Endothelial cell of umbilical vein (primary cell): ENCODE results near the gene ALOX5. TPM values are rescaled to one million over a fixed set of nuclear protein-coding genes. Genes with fewer than 3 reads are reported as not detected.

Source experiments
- BruUV-seq: library from RNA; stranded (reverse); fragments of 400-500 nt; replicated peaks from 2 replicates; lab custom pipeline; 2021; lab: Mats Ljungman, UMichigan
- CTCF ChIA-PET: fragments of 300-600, 350-600 bp; sonication (Branson Sonifier 250); formaldehyde crosslinking; loops from one replicate; lab custom pipeline; 2021; ENCODE audit warnings: antibody characterized with exemption, inconsistent platforms; lab: Charles Lee
- POLR2A ChIA-PET: fragments of 300-600, 350-600 bp; sonication (Branson Sonifier 250); formaldehyde crosslinking; loops from one replicate; lab custom pipeline; 2021; ENCODE audit warnings: antibody characterized with exemption, inconsistent platforms; lab: Charles Lee
- DNase-seq: peaks from one replicate; pipeline ENCODE4 v3.0.0-alpha.2; 2011; ENCODE audit warnings: low read depth, low spot score
- FAIRE-seq: peaks from 2 replicates; lab custom pipeline; 2011; peaks lifted over from hg19 to GRCh38; lab: Jason Lieb, UNC
- H2AFZ ChIP-seq: 2 replicates; pipeline ENCODE4 v1.6.0; 2012; ENCODE audit warnings: low read depth, low read length, control low read depth, inconsistent platforms
- H3K27ac ChIP-seq: 2 replicates; pipeline ENCODE4 v1.5.1; 2011; ENCODE audit warnings: low read depth, mild to moderate bottlenecking, control low read depth, low read length, moderate library complexity; ENCODE audit not compliant: insufficient read depth
- H3K27me3 ChIP-seq, 2 experiments: 2 replicates each; pipeline versions ENCODE4 v1.6.0 to v1.6.1; 2011; ENCODE audit warnings: low read length in 2 of 2, mixed read lengths in 1 of 2; ENCODE audit not compliant: control insufficient read depth in 2 of 2, insufficient read depth in 2 of 2
- H3K36me3 ChIP-seq, 2 experiments: 2 replicates in 1 of 2; 3 replicates in 1 of 2; pipeline ENCODE4 v1.5.1; 2011; ENCODE audit warnings: low read length in 2 of 2, mild to moderate bottlenecking in 1 of 2, moderate library complexity in 1 of 2; ENCODE audit not compliant: control insufficient read depth in 2 of 2, insufficient read depth in 2 of 2; ENCODE audit errors: extremely low read depth in 1 of 2
- H3K4me1 ChIP-seq: 3 replicates; pipeline ENCODE4 v1.5.1; 2011; ENCODE audit warnings: mild to moderate bottlenecking, low read length; ENCODE audit not compliant: control insufficient read depth, insufficient read depth; ENCODE audit errors: extremely low read depth
- H3K4me2 ChIP-seq: 2 replicates; pipeline ENCODE4 v1.6.1; 2011; ENCODE audit warnings: low read length, control low read depth, mixed read lengths; ENCODE audit not compliant: insufficient read depth
- H3K4me3 ChIP-seq, 3 experiments: fragments of 200-600 bp in 1 of 3; sonication (generic), shearing (Covaris generic) in 1 of 3; replicated peaks in 1 of 3; 2 replicates each; pipeline ENCODE4 v1.5.1; 2011 to 2016; ENCODE audit warnings: control low read depth in 3 of 3, low read length in 3 of 3, mild to moderate bottlenecking in 2 of 3, inconsistent platforms in 1 of 3, low read depth in 1 of 3, moderate library complexity in 1 of 3; ENCODE audit not compliant: insufficient read depth in 1 of 3
- H3K79me2 ChIP-seq: 2 replicates; pipeline ENCODE4 v1.6.0; 2012; ENCODE audit warnings: low read length, inconsistent platforms; ENCODE audit not compliant: control insufficient read depth, insufficient read depth
- H3K9ac ChIP-seq: replicated peaks from 2 replicates; pipeline ENCODE3; 2011; ENCODE audit warnings: low read length, control low read depth; ENCODE audit not compliant: insufficient read depth; ENCODE audit errors: extremely low read depth
- H3K9me1 ChIP-seq: replicated peaks from 3 replicates; pipeline ENCODE4 v1.6.0; 2011; ENCODE audit warnings: mild to moderate bottlenecking, low read length; ENCODE audit not compliant: control insufficient read depth, insufficient read depth; ENCODE audit errors: extremely low read depth
- H3K9me3 ChIP-seq: replicated peaks from 2 replicates; pipeline ENCODE4 v1.5.1; 2012; ENCODE audit warnings: low read length, inconsistent platforms; ENCODE audit not compliant: control insufficient read depth, insufficient read depth
- H4K20me1 ChIP-seq: replicated peaks from 2 replicates; pipeline ENCODE3; 2011; ENCODE audit warnings: mild to moderate bottlenecking, low read length; ENCODE audit not compliant: control insufficient read depth, insufficient read depth; ENCODE audit errors: extremely low read depth
- CTCF ChIP-seq, 2 donors: IDR thresholded peaks; 1 replicate in 1 of 2; 2 replicates in 1 of 2; pipeline ENCODE4 v1.5.1; 2011; ENCODE audit warnings: low read length in 2 of 2, mild to moderate bottlenecking in 2 of 2, moderate library complexity in 2 of 2, control low read depth in 1 of 2, inconsistent platforms in 1 of 2, low read depth in 1 of 2; ENCODE audit not compliant: insufficient read depth in 1 of 2; ENCODE audit errors: extremely low read depth in 1 of 2
- EZH2 ChIP-seq: IDR thresholded peaks from 2 replicates; pipeline ENCODE4 v1.6.1; 2012; ENCODE audit warnings: borderline replicate concordance, low read depth, mild to moderate bottlenecking, moderate library complexity, low read length, inconsistent platforms; ENCODE audit not compliant: severe bottlenecking
- FOS ChIP-seq: IDR thresholded peaks from 2 replicates; pipeline ENCODE4 v1.6.1; 2011; ENCODE audit warnings: mild to moderate bottlenecking, low read length, moderate library complexity, borderline replicate concordance; ENCODE audit not compliant: insufficient read depth
- GATA2 ChIP-seq: IDR thresholded peaks from 2 replicates; pipeline ENCODE4 v1.7.0; 2011; ENCODE audit warnings: low read depth, mild to moderate bottlenecking, moderate library complexity, mixed read lengths, low read length; ENCODE audit not compliant: insufficient read length, insufficient read depth
- JUN ChIP-seq: IDR thresholded peaks from 2 replicates; pipeline ENCODE4 v1.6.1; 2011; ENCODE audit warnings: borderline replicate concordance, low read depth; ENCODE audit not compliant: insufficient read length, insufficient read depth
- MAX ChIP-seq: IDR thresholded peaks from 2 replicates; pipeline ENCODE4 v1.6.1; 2011; ENCODE audit not compliant: insufficient read depth, insufficient read length
- MYC ChIP-seq: IDR thresholded peaks from one replicate; pipeline ENCODE4 v1.6.1; 2011; ENCODE audit warnings: mild to moderate bottlenecking, low read depth, low read length
- POLR2A ChIP-seq: IDR thresholded peaks from 2 replicates; pipeline ENCODE4 v1.6.1; 2012; ENCODE audit warnings: low read depth, mild to moderate bottlenecking, control low read depth, low read length
- POLR2AphosphoS5 ChIP-seq: IDR thresholded peaks from 2 replicates; pipeline ENCODE4 v1.6.1; 2012; ENCODE audit warnings: low read depth, mild to moderate bottlenecking, control low read depth, low read length, moderate library complexity; ENCODE audit not compliant: insufficient read depth
- dilution Hi-C: fragments of 300-500 bp; cut with MboI; formaldehyde crosslinking; loops from one replicate; pipeline ENCODE4 v1.15.0; 2019; ENCODE audit warnings: low sequenced_read_pairs; ENCODE audit not compliant: extremely low pct_ligation_motif_present
- intact Hi-C: fragments of 100-400 bp; cut with micrococcal nuclease; formaldehyde crosslinking; loops from one replicate; pipeline ENCODE4 v1.10.0; 2022
- polyA plus RNA-seq, 4 experiments: library from polyadenylated mRNA; depleted of rRNA in 3 of 4; stranded (reverse) in 3 of 4; unstranded in 1 of 4; fragments of >200 nt; gene quantifications; 2 replicates each; pipeline versions ENCODE4 v1.2.1 to v1.2.3, GENCODE V29; 2011 to 2012; ENCODE audit warnings: missing spikeins in 1 of 4
- total RNA-seq: library from RNA; stranded (reverse); gene quantifications from 2 replicates; pipeline ENCODE4 v1.2.3, GENCODE V29; 2021

ALOX5 gene
- total and polyA plus RNA-seq, 2 donors (not counting 3 experiments of a cell fraction or from before 2014, with no cell fraction given): 0.04 TPM; not detected in 1

- H3K79me2 ChIP-seq: no peaks in the 10 kb centered on the region
- no peaks in the 10 kb centered on the region for H3K4me1 ChIP-seq
- intact Hi-C loops: no loop called here
- no peaks in the 10 kb centered on the region for H4K20me1 ChIP-seq
- no peak overlapping the region for H3K4me2 ChIP-seq
- no peak overlapping the region for H3K9ac ChIP-seq
- no peaks in the 10 kb centered on the region for H3K9me1 ChIP-seq
- H3K27ac ChIP-seq: no peak overlapping the region
- H3K36me3 ChIP-seq: no peaks in the 10 kb centered on the region
- no peak for TF ChIP-seq MYC
- no peak for TF ChIP-seq POLR2AphosphoS5
- FAIRE-seq (no peak), DNase-seq (no peak)
- H3K9me3 ChIP-seq: no peaks in the 10 kb centered on the region
- dilution Hi-C loops: no loop called here
- H3K4me3 ChIP-seq: no peak overlapping the region
- BruUV-seq: no TSS peak
- H3K27me3 ChIP-seq: peaks cover 4 to 5% of the 10 kb centered on the region in 2 experiments
- ChIA-PET POLR2A (no interaction called here), CTCF (no interaction called here)
- H2AFZ ChIP-seq: no peak overlapping the region
These were observed 53.4 kb downstream of the ALOX5 start for GRCh38 chr10:45427262-45427969.

GRCh38 chr10:45427970-45428366, 54.0 kb downstream of the ALOX5 start:
- Histone ChIP-seq H3K27ac (no peak overlapping the region), H3K4me3 (no peak overlapping the region), H3K9ac (no peak overlapping the region), H3K9me3 (no peaks in the 10 kb centered on the region), H3K4me2 (no peak overlapping the region), H2AFZ (no peak overlapping the region), H3K4me1 (no peaks in the 10 kb centered on the region), H3K9me1 (no peaks in the 10 kb centered on the region), H3K27me3 (peaks cover 4 to 5% of the 10 kb centered on the region in 2 experiments), H3K36me3 (no peaks in the 10 kb centered on the region), H4K20me1 (no peaks in the 10 kb centered on the region), H3K79me2 (no peaks in the 10 kb centered on the region)
- dilution Hi-C loops (no loop called here), intact Hi-C loops (no loop called here)
- no TSS peak for BruUV-seq
- POLR2A ChIA-PET: no interaction called here
- CTCF ChIA-PET: interaction anchor here (0.6 kb wide), 1 partner anchor 204 kb away, joined by 3 read pairs; no protein-coding TSS in a partner anchor
- TF ChIP-seq EZH2 (no peak), CTCF (IDR thresholded peaks at IDR 0.05; ENCODE audit: extremely low read depth in 1 of 2, insufficient read depth in 1 of 2, low read depth in 1 of 2, low read length in 2 of 2) (no peak), MYC (no peak), GATA2 (no peak), FOS (no peak), POLR2AphosphoS5 (no peak), MAX (no peak), POLR2A (no peak), JUN (no peak)
- DNase-seq: no peak
- no peak for FAIRE-seq
